ACC112 (cell line): ENCODE results near the gene WNT5A.
A peak's percentile ranks its signal among the peaks of the same experiment; 100 is the strongest.

Source experiments
- H2AFZ ChIP-seq: fragments of 200-600 bp; sonication (generic); one replicate; pipeline ENCODE4 v1.6.0; 2017; ENCODE audit warnings: antibody characterized with exemption, low read length; ENCODE audit not compliant: unreplicated experiment
- H3K27ac ChIP-seq: fragments of 200-600 bp; sonication (generic); 2 replicates; pipeline ENCODE4 v1.5.1; 2014; ENCODE audit warnings: low read depth, mild to moderate bottlenecking, antibody characterized with exemption, low read length, moderate library complexity
- H3K27me3 ChIP-seq: fragments of 200-600 bp; sonication (generic); 2 replicates; pipeline ENCODE4 v1.6.1; 2014; ENCODE audit warnings: mild to moderate bottlenecking, antibody characterized with exemption, low read length, moderate library complexity, mixed read lengths; ENCODE audit not compliant: insufficient read depth
- H3K36me3 ChIP-seq: fragments of 200-600 bp; sonication (generic); 2 replicates; pipeline ENCODE4 v1.6.1; 2016; ENCODE audit warnings: mild to moderate bottlenecking, antibody characterized with exemption, low read length, moderate library complexity, mixed read lengths; ENCODE audit not compliant: insufficient read depth
- H3K4me1 ChIP-seq: fragments of 200-600 bp; sonication (generic); one replicate; pipeline ENCODE4 v1.6.1; 2016; ENCODE audit warnings: low read length, mixed read lengths; ENCODE audit not compliant: insufficient read depth, unreplicated experiment, control insufficient read depth
- H3K4me3 ChIP-seq: fragments of 200-600 bp; sonication (generic); 2 replicates; pipeline ENCODE4 v1.5.1; 2014; ENCODE audit warnings: mild to moderate bottlenecking, low read depth, low read length
- H3K79me2 ChIP-seq: fragments of 200-600 bp; sonication (generic); one replicate; pipeline ENCODE4 v1.6.0; 2016; ENCODE audit warnings: low read length; ENCODE audit not compliant: control insufficient read depth, unreplicated experiment, insufficient read depth

Gene WNT5A

DNA sequence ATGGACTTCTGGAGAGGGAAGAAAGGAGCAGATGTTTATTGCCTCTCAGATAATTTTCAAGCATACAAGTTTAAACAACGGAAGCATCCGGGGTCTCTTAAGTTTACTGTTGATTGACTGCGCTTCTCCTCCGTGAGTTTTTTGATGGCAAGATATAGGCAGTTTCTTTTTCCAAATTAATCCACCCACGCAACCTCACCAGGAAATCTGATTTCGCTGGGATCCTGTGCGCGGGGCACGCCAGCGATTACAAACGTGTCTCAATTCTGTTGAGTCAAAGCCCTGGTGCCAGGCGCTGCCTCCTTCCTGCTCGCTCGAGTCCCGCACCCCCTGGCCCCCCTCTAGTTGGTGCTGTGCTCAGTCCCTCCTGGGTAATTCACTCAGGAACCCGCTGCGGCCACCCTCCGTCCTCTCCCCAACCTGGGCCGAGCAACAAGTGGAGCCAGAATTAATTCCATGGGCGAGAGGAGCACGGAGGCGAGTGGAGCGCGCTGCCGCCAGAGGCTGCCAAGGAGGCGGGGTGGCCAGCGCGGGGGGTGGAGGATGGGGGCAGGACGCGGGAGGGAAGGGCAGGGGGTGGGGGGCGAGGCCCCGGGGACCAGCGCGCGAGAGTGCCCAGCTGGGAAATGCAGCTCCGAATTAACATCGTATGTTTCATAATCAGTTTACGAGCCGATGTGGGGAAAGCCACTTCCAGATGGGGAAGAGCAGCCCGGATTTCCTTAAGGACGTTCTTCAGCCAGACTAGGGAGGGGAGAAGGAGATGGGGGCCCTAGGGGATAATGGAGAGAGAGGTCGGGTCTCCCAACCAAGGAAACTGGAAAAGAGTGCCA lies 6.0 kb downstream of the WNT5A start:
- H3K4me1 ChIP-seq: peaks cover 15% of the 10 kb centered on the region
- H3K27me3 ChIP-seq: no peaks in the 10 kb centered on the region
- H3K27ac ChIP-seq: peak overlapping the region; percentile 67
- H3K36me3 ChIP-seq: no peaks in the 10 kb centered on the region
- peak overlapping the region; percentile 75 for H3K4me3 ChIP-seq
- H3K79me2 ChIP-seq: peaks cover 17% of the 10 kb centered on the region
- peak overlapping the region; percentile 49 for H2AFZ ChIP-seq

DNA sequence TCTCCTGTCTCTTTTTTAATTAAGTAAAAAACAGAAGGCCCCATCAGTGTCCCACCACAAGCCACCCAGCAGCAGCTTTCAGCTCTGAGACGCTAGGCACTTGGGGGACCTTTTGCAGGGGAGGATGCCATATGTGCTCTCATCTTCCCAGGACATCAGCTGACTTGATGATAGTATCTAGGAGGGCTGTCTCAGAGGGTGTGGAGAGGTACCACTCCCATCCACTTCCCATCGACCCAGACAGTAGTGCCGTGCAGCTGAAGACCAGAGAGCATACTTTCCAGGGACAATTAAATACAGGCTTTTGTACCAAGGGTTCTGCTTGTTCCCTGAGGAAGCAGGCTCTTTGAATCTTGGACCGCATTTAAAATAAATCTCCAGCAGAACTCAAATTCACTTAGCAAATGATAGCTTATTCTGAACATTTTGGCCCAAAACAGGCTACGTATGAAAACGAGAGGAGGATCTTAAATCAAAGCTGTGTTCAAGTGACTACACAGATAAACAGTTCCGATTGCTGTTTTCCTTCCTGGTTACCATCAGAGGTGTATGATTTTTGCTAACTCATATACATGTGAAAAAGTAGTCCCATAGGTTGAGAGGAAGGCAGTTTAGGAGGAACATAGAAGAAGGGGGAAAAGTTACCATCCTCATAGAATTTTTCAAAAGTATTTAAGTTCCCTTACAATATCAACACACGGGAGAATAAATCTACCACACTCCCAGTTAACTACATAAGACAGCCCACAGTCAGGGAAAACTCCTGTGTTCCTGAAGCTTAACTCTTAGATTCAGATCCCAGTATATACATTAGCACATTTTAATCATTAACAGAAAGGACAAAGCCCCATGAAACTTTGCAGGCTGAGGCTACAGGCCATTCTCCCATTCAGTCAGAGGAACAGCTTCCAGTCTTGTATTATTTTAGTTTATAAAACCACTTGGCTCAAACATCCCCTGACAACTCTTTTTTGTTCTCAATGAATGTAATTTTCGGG lies 9.5 kb downstream of the WNT5A start:
- Histone ChIP-seq H3K36me3 (no peaks in the 10 kb centered on the region), H3K27me3 (no peaks in the 10 kb centered on the region), H3K4me3 (peak overlapping the region; percentile 26; the same call in 1 of the 2 replicates)

GRCh38 chr3:55476515-55476914 lies 10.6 kb downstream of the WNT5A start:
- Histone ChIP-seq H3K79me2 (peaks cover 17% of the 10 kb centered on the region), H3K4me1 (peaks cover 12% of the 10 kb centered on the region), H3K27ac (peak overlapping the region; percentile 26; the same call in 1 of the 2 replicates), H3K27me3 (no peaks in the 10 kb centered on the region), H2AFZ (no peak overlapping the region), H3K4me3 (peak overlapping the region; percentile 26; the same call in 1 of the 2 replicates), H3K36me3 (no peaks in the 10 kb centered on the region)

More for the DNA sequence above, 9.5 kb downstream of the WNT5A start:
- Histone ChIP-seq H3K27ac (no peak overlapping the region), H3K79me2 (peaks cover 17% of the 10 kb centered on the region), H2AFZ (no peak overlapping the region), H3K4me1 (peaks cover 15% of the 10 kb centered on the region)

DNA sequence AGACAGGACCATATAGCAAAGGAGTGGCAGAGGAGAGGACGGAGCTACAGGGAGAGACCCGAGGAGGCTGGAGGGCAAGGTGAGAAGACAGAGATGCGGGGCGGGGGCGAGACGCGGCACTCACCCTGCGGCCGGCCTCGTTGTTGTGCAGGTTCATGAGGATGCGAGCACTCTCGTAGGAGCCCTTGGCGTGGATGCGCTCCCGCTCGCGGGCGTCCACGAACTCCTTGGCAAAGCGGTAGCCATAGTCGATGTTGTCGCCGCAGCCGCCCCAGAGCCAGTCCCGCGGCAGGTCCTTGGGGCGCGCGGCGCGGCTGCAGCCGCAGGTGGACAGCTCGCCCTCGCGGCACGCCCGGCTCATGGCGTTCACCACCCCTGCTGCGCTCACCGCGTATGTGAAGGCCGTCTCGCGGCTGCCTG lies 12.9 kb downstream of the WNT5A start:
- Histone ChIP-seq H3K27ac (no peak overlapping the region), H3K79me2 (peaks cover 7% of the 10 kb centered on the region), H3K4me3 (no peak overlapping the region), H3K4me1 (peaks cover 12% of the 10 kb centered on the region), H3K27me3 (no peaks in the 10 kb centered on the region), H3K36me3 (no peaks in the 10 kb centered on the region), H2AFZ (no peak overlapping the region)

DNA sequence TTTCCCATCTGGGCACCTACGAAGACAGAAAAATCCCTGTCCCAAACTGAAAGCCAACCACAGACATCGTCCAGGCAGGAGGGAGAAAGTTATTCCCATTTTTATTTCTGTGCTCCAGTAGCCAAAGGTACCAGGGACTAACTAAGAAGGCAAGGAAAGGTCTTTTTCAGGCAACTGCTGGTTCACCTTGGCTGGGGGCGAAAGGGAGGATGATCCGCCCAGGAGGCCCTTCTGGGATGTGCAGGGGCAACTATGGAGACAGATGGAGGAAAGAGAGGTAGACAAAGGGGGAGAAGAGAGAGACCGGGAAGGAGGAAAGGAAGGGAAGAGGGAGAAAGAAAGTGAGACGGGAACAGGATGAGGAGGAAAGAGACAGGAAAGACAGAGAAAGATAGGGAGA lies 13.3 kb downstream of the WNT5A start:
- no peak overlapping the region for H3K4me3 ChIP-seq
- H2AFZ ChIP-seq: no peak overlapping the region
- peaks cover 12% of the 10 kb centered on the region for H3K4me1 ChIP-seq
- H3K27me3 ChIP-seq: no peaks in the 10 kb centered on the region
- no peak overlapping the region for H3K27ac ChIP-seq
- H3K79me2 ChIP-seq: peaks cover 7% of the 10 kb centered on the region
- H3K36me3 ChIP-seq: no peaks in the 10 kb centered on the region

DNA sequence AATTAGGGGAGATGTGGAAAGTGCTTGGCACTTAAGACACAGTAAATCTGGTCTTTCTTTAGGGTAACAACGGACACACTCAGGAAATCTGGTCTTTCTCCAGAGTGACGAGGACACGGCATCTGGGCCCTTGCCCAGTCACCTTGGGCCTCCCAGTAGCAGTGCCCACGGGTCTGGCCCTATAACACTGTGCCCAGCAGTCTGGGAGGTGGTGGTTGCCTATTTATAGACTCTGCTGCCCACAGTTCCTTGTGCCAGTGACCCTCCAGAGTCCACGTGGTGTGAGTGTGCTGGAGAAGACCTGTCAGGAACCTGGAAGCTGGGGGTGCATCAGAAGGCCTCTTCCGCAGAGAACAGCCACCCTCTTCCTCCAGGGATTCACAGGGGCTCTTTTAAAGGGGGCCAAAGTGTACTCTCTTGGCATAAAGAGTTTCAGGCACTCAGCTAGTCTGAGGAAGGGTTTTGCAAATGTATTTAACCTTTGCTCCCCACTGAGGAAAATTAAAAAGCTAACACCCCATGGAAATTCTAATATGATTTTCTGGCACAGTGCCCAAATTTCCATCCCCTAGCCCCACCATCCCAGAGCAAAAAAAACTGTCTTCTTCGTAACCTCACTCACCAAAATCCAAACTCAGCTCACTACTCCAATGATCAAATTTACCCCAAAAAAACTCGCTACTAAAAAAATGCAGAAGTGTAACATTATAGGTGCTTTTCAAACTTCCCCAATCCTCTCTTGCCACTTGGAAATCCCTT lies 15.4 kb downstream of the WNT5A start:
- peaks cover 22% of the 10 kb centered on the region for H3K4me1 ChIP-seq
- no peaks in the 10 kb centered on the region for H3K36me3 ChIP-seq
- no peak overlapping the region for H3K27ac ChIP-seq
- H3K4me3 ChIP-seq: no peak overlapping the region
- H3K27me3 ChIP-seq: no peaks in the 10 kb centered on the region
- no peak overlapping the region for H2AFZ ChIP-seq
- H3K79me2 ChIP-seq: no peaks in the 10 kb centered on the region

DNA sequence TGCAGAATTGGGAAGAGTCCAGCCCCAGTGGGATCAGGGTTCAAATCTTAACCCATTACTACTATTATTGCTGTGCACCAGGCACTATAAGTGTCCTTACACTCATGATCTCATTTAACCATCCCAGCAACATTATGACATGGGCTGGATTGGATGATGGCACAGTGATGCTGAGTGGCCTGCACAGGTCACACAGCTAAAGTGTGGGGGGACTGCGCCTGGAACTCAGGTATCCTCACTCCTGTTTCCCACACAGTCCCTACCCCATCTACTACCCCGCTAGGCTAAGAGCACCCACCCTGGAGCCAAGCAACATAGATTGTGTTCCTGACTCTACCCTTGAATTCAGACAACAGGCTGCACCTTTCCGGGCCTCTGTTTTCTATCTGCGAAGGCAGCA lies 16.0 kb downstream of the WNT5A start:
- Histone ChIP-seq H3K4me3 (no peak overlapping the region), H3K36me3 (no peaks in the 10 kb centered on the region), H3K79me2 (no peaks in the 10 kb centered on the region), H3K27me3 (no peaks in the 10 kb centered on the region), H3K4me1 (peaks cover 19% of the 10 kb centered on the region), H2AFZ (no peak overlapping the region), H3K27ac (no peak overlapping the region)

DNA sequence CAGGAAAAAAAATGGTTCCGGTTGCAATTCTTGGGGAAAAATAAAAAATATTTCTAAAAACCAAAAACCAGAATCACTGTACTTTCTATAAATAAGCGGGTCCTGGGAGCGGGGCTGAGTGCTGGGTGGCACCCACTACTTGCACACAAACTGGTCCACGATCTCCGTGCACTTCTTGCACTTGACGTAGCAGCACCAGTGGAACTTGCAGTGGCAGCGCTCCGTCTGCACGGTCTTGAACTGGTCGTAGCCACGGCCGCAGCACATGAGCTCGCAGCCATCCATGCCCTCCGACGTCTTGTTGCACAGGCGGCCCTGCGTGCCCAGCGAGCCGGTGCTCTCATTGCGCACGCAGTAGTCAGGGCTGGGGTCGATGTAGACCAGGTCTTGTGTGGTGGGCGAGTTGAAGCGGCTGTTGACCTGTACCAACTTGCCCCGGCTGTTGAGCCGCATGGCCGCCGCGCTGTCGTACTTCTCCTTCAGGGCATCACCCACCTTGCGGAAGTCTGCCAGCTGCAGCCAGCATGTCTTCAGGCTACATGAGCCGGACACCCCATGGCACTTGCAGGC lies 17.1 kb downstream of the WNT5A start:
- H3K36me3 ChIP-seq: no peaks in the 10 kb centered on the region
- peaks cover 19% of the 10 kb centered on the region for H3K4me1 ChIP-seq
- no peak overlapping the region for H2AFZ ChIP-seq
- H3K79me2 ChIP-seq: no peaks in the 10 kb centered on the region
- H3K27me3 ChIP-seq: no peaks in the 10 kb centered on the region
- H3K4me3 ChIP-seq: no peak overlapping the region
- H3K27ac ChIP-seq: no peak overlapping the region

GRCh38 chr3:55468251-55468650 lies 18.9 kb downstream of the WNT5A start:
- Histone ChIP-seq H3K27me3 (no peaks in the 10 kb centered on the region), H3K36me3 (no peaks in the 10 kb centered on the region), H3K4me1 (peaks cover 19% of the 10 kb centered on the region), H3K4me3 (no peak overlapping the region), H3K27ac (no peak overlapping the region), H2AFZ (no peak overlapping the region), H3K79me2 (no peaks in the 10 kb centered on the region)

DNA sequence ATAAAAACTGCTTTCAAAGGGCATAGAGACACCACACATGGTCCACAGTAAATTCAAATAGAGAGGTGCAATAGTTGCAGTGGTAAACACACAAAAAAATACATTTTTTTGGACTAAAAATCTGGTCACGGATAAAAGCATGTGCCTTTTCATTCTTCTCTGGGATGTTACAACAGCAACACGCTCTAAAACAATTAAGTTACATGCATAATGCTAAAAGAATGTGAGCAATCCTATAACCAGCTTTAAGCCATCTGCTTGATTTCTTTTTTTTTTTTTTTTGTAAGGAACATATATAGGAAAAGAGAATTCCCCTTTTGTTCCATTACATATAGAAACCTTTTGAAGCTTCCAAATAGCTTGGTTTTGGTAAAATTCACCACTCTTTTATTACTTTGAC lies 20.0 kb downstream of the WNT5A start:
- Histone ChIP-seq H3K36me3 (no peaks in the 10 kb centered on the region), H3K79me2 (no peaks in the 10 kb centered on the region), H3K27ac (no peak overlapping the region), H3K27me3 (no peaks in the 10 kb centered on the region), H3K4me3 (no peak overlapping the region), H2AFZ (no peak overlapping the region), H3K4me1 (peaks cover 19% of the 10 kb centered on the region)
